Urinary bladder (tissue), 4 donors: Measurements from ENCODE around the gene ZNF256. TPM values are rescaled to one million over a fixed set of nuclear protein-coding genes. Genes with fewer than 3 reads are reported as not detected.

ENCODE experiments used
- DNase-seq: peaks from one replicate; pipeline ENCODE4 v3.0.0-alpha.2; 2015; ENCODE audit errors: extremely low spot score
- H3K27ac ChIP-seq: one replicate; pipeline ENCODE4 v1.5.1; 2013; ENCODE audit warnings: low read depth, mild to moderate bottlenecking, moderate library complexity
- H3K36me3 ChIP-seq: one replicate; pipeline ENCODE4 v1.6.1; 2013; ENCODE audit warnings: mild to moderate bottlenecking, moderate library complexity; ENCODE audit not compliant: insufficient read depth
- H3K4me1 ChIP-seq: one replicate; pipeline ENCODE4 v1.6.1; 2013; ENCODE audit warnings: mild to moderate bottlenecking, moderate library complexity; ENCODE audit not compliant: insufficient read depth
- H3K4me3 ChIP-seq: one replicate; pipeline ENCODE4 v1.5.1; 2013; ENCODE audit warnings: low read depth, low read length
- WGBS: extraction: QIAGEN DNeasy Blood & Tissue Kit; methylation state at CpG from one replicate; pipeline ENCODE4 v1.1.7; 2013; 5-methylcytosine and 5-hydroxymethylcytosine counted together
- polyA plus RNA-seq: library from polyadenylated mRNA; stranded (reverse); fragments of 200-250 nt; gene quantifications from one replicate; pipeline ENCODE4 v1.2.3, GENCODE V29; 2013
- total RNA-seq: library from RNA; depleted of rRNA; stranded (reverse); fragments of >200 nt; gene quantifications from one replicate; pipeline ENCODE4 v1.2.3, GENCODE V29; 2014
- donor health status: healthy with polysubstance abuse.
- donor health status: healthy.

Gene ZNF256
- 12.0 TPM for total RNA-seq
- 5.9 TPM for polyA plus RNA-seq

- Histone ChIP-seq H3K4me3 (peak within 1 kb of the TSS; percentile 86), H3K27ac (peak within 1 kb of the TSS; percentile 63), H3K4me1 (no peaks in the 10 kb centered on the region), H3K36me3 (no peaks in the 10 kb centered on the region)
- peak; percentile 88 for DNase-seq
- 6% methylated on average over 54 of the region's 54 CpGs for WGBS
Measured at GRCh38 chr19:57947419-57948134, at the start of gene ZNF256. ZNF256 (minus strand) TSS chr19:57947706; CDS start chr19:57947474, 232 bp downstream.

GRCh38 chr19:57992841-57993240, 45.3 kb upstream of the ZNF256 start:
- no peak overlapping the region for H3K27ac ChIP-seq
- H3K4me1 ChIP-seq, result no peaks in the 10 kb centered on the region
- 96% methylated on average over 1 of the region's 1 CpG for whole genome bisulfite sequencing
- H3K36me3 ChIP-seq, result peaks cover 12% of the 10 kb centered on the region
- no peak overlapping the region for H3K4me3 ChIP-seq
- no peak for DNase-seq

GRCh38 chr19:57978586-57979289, 31.2 kb upstream of the ZNF256 start:
- Histone ChIP-seq H3K27ac (no peak overlapping the region), H3K36me3 (peaks cover 24% of the 10 kb centered on the region), H3K4me3 (no peak overlapping the region), H3K4me1 (no peaks in the 10 kb centered on the region)
- 98% methylated on average over 3 of the region's 3 CpGs for WGBS
- no peak for DNase-seq

- 97% methylated on average over 4 of the region's 4 CpGs for WGBS
- Histone ChIP-seq H3K36me3 (peaks cover 1% of the 10 kb centered on the region), H3K4me3 (no peak within 1 kb of the TSS), H3K4me1 (no peaks in the 10 kb centered on the region), H3K27ac (no peak within 1 kb of the TSS)
- no peak for DNase-seq
Measured at GRCh38 chr19:57974434-57974833, 26.9 kb upstream of the ZNF256 start, which contains the start of gene C19orf18. C19orf18 (minus strand) TSS chr19:57974534; CDS start chr19:57974432, 102 bp downstream.

GRCh38 chr19:57964761-57965160, 17.3 kb upstream of the ZNF256 start:
- H3K4me3 ChIP-seq, result no peak overlapping the region
- no peak for DNase-seq
- WGBS, result 83% methylated on average over 8 of the region's 8 CpGs
- no peak overlapping the region for H3K27ac ChIP-seq
- no peaks in the 10 kb centered on the region for H3K36me3 ChIP-seq
- H3K4me1 ChIP-seq, result no peaks in the 10 kb centered on the region

GRCh38 chr19:57961785-57962184, 14.3 kb upstream of the ZNF256 start:
- Histone ChIP-seq H3K4me1 (no peaks in the 10 kb centered on the region), H3K27ac (no peak overlapping the region), H3K4me3 (no peak overlapping the region), H3K36me3 (no peaks in the 10 kb centered on the region)
- no peak for DNase-seq
- WGBS, result 84% methylated on average over 1 of the region's 1 CpG

- DNase-seq, result no peak
- no peak overlapping the region for H3K4me3 ChIP-seq
- no peaks in the 10 kb centered on the region for H3K36me3 ChIP-seq
- 91% methylated on average over 4 of the region's 4 CpGs for WGBS
- H3K4me1 ChIP-seq, result no peaks in the 10 kb centered on the region
- no peak overlapping the region for H3K27ac ChIP-seq
Measured at GRCh38 chr19:57954996-57955395, 7.5 kb upstream of the ZNF256 start.

- Histone ChIP-seq H3K27ac (no peak overlapping the region), H3K4me1 (no peaks in the 10 kb centered on the region), H3K36me3 (no peaks in the 10 kb centered on the region), H3K4me3 (no peak overlapping the region)
- WGBS, result 92% methylated on average over 12 of the region's 12 CpGs
- DNase-seq, result no peak
Measured at GRCh38 chr19:57949702-57950101, 2.2 kb upstream of the ZNF256 start.

- Histone ChIP-seq H3K36me3 (no peaks in the 10 kb centered on the region), H3K4me1 (no peaks in the 10 kb centered on the region), H3K27ac (no peak overlapping the region), H3K4me3 (no peak overlapping the region)
- DNase-seq, result no peak
- 94% methylated on average over 24 of the region's 24 CpGs for WGBS
Measured at GRCh38 chr19:57949296-57949695, 1.8 kb upstream of the ZNF256 start.

- no peak for DNase-seq
- WGBS, result under 1% methylated on average over 18 of the region's 18 CpGs
Measured at GRCh38 chr19:57947088-57947418, 453 bp downstream of the ZNF256 start.

GRCh38 chr19:57946316-57946715, 1.2 kb downstream of the ZNF256 start:
- Histone ChIP-seq H3K4me3 (no peak overlapping the region), H3K4me1 (no peaks in the 10 kb centered on the region), H3K36me3 (peaks cover 3% of the 10 kb centered on the region), H3K27ac (no peak overlapping the region)
- WGBS, result 67% methylated on average over 2 of the region's 2 CpGs
- no peak for DNase-seq

More at GRCh38 chr19:57947088-57947418, 453 bp downstream of the ZNF256 start:
- Histone ChIP-seq H3K27ac (peak overlapping the region; percentile 63), H3K4me3 (peak overlapping the region; percentile 86), H3K36me3 (no peaks in the 10 kb centered on the region), H3K4me1 (no peaks in the 10 kb centered on the region)

GRCh38 chr19:57941593-57941992, 5.9 kb downstream of the ZNF256 start:
- 97% methylated on average over 3 of the region's 3 CpGs for WGBS
- no peak overlapping the region for H3K4me3 ChIP-seq
- no peaks in the 10 kb centered on the region for H3K4me1 ChIP-seq
- DNase-seq, result no peak
- H3K27ac ChIP-seq, result no peak overlapping the region
- H3K36me3 ChIP-seq, result peaks cover 5% of the 10 kb centered on the region

GRCh38 chr19:57935731-57936130, 11.8 kb downstream of the ZNF256 start:
- DNase-seq, result no peak
- Histone ChIP-seq H3K27ac (no peak overlapping the region), H3K4me1 (no peaks in the 10 kb centered on the region), H3K36me3 (no peaks in the 10 kb centered on the region), H3K4me3 (no peak overlapping the region)
- WGBS, result 87% methylated on average over 12 of the region's 12 CpGs
